H1 (cell line): ENCODE measurements around the gene TAS2R46. TPM values are rescaled to one million over a fixed set of nuclear protein-coding genes. Genes with fewer than 3 reads are reported as not detected.

Experiments
- CTCF ChIA-PET: fragments of 300-600 bp; sonication (Branson Sonifier 250); formaldehyde crosslinking; loops from one replicate; lab custom pipeline; 2021; ENCODE audit not compliant: partially characterized antibody; lab: Charles Lee
- POLR2A ChIA-PET: fragments of 300-600 bp; sonication (Branson Sonifier 250); formaldehyde crosslinking; loops from one replicate; lab custom pipeline; 2021; ENCODE audit warnings: inconsistent platforms; ENCODE audit not compliant: partially characterized antibody; lab: Charles Lee
- DNase-seq, 2 experiments: peaks; one replicate each; pipeline versions ENCODE4 v3.0.0 to v3.0.0-alpha.2; 2010 to 2022; ENCODE audit warnings: low spot score in 2 of 2, low read depth in 1 of 2, mixed read lengths in 1 of 2
- FAIRE-seq: peaks from 2 replicates; lab custom pipeline; 2011; peaks lifted over from hg19 to GRCh38; lab: Jason Lieb, UNC
- H2AFZ ChIP-seq: 2 replicates; pipeline ENCODE4 v1.8.1; 2012; ENCODE audit warnings: low read length, inconsistent platforms
- H2AK5ac ChIP-seq: 2 replicates; pipeline ENCODE4 v1.6.1; 2013; ENCODE audit warnings: low read depth, low read length
- H2BK120ac ChIP-seq: replicated peaks from 2 replicates; pipeline ENCODE3; 2013; ENCODE audit warnings: low read depth, low read length, inconsistent platforms
- H2BK12ac ChIP-seq: 2 replicates; pipeline ENCODE4 v1.6.1; 2013; ENCODE audit warnings: low read depth, low read length
- H2BK15ac ChIP-seq: 2 replicates; pipeline ENCODE4 v1.6.1; 2013; ENCODE audit warnings: low read length
- H2BK20ac ChIP-seq: 2 replicates; pipeline ENCODE4 v1.6.1; 2013; ENCODE audit warnings: low read length
- H2BK5ac ChIP-seq: 2 replicates; pipeline ENCODE4 v1.6.1; 2013; ENCODE audit warnings: low read depth, low read length
- H3K14ac ChIP-seq: 2 replicates; pipeline ENCODE4 v1.6.1; 2013; ENCODE audit warnings: inconsistent platforms; ENCODE audit not compliant: insufficient read length
- H3K18ac ChIP-seq: 2 replicates; pipeline ENCODE4 v1.6.1; 2013; ENCODE audit warnings: low read length; ENCODE audit errors: extremely low read depth
- H3K23ac ChIP-seq: 2 replicates; pipeline ENCODE4 v1.6.1; 2013; ENCODE audit warnings: inconsistent platforms; ENCODE audit not compliant: insufficient read length
- H3K23me2 ChIP-seq: 2 replicates; pipeline ENCODE4 v1.6.1; 2013; ENCODE audit warnings: low read depth, low read length
- H3K27ac ChIP-seq: 2 replicates; pipeline ENCODE4 v1.6.1; 2011; ENCODE audit warnings: low read depth, low read length, inconsistent platforms
- H3K27me3 ChIP-seq, 4 experiments: replicated peaks in 1 of 4; 1 replicate in 1 of 4; 2 replicates in 3 of 4; pipeline versions ENCODE4 v1.6.1 to v1.8.1; 2011 to 2013; ENCODE audit warnings: low read length in 3 of 4, mild to moderate bottlenecking in 3 of 4, inconsistent platforms in 2 of 4, mixed read lengths in 2 of 4, moderate library complexity in 1 of 4; ENCODE audit not compliant: control insufficient read depth in 3 of 4, insufficient read depth in 3 of 4; ENCODE audit errors: extremely low read depth in 1 of 4
- H3K36me3 ChIP-seq, 4 experiments: 2 replicates each; pipeline versions ENCODE4 v1.6.1 to v1.8.1; 2011 to 2013; ENCODE audit warnings: mild to moderate bottlenecking in 4 of 4, low read length in 3 of 4, moderate library complexity in 2 of 4, control low read depth in 1 of 4, inconsistent platforms in 1 of 4; ENCODE audit not compliant: insufficient read depth in 4 of 4, control insufficient read depth in 2 of 4
- H3K4ac ChIP-seq: replicated peaks from 2 replicates; pipeline ENCODE3; 2013; ENCODE audit warnings: low read length, low read depth, mixed read lengths, inconsistent platforms; ENCODE audit not compliant: insufficient read length
- H3K4me1 ChIP-seq, 4 experiments: replicated peaks in 1 of 4; 1 replicate in 1 of 4; 2 replicates in 3 of 4; pipeline versions ENCODE4 v1.6.1 to v1.8.1; 2011 to 2013; ENCODE audit warnings: low read length in 3 of 4, inconsistent platforms in 2 of 4, mixed read lengths in 1 of 4; ENCODE audit not compliant: insufficient read depth in 4 of 4, control insufficient read depth in 3 of 4
- H3K4me2 ChIP-seq, 2 experiments: 2 replicates each; pipeline versions ENCODE4 v1.6.1 to v1.8.1; 2011 to 2013; ENCODE audit warnings: low read depth in 2 of 2, low read length in 2 of 2, control low read depth in 1 of 2, inconsistent platforms in 1 of 2, mild to moderate bottlenecking in 1 of 2; ENCODE audit not compliant: insufficient read depth in 1 of 2
- H3K4me3 ChIP-seq, 4 experiments: fragments of 200-600, 300-600 bp in 1 of 4; sonication (generic), shearing (Covaris generic), sonication (Bioruptor Twin) in 1 of 4; 2 replicates each; pipeline versions ENCODE4 v1.5.1 to v1.8.1; 2011 to 2016; ENCODE audit warnings: low read length in 4 of 4, low read depth in 3 of 4, control low read depth in 2 of 4, inconsistent platforms in 2 of 4, mild to moderate bottlenecking in 2 of 4, mixed read lengths in 1 of 4, moderate library complexity in 1 of 4; ENCODE audit not compliant: insufficient read depth in 2 of 4; ENCODE audit errors: extremely low read depth in 1 of 4
- H3K56ac ChIP-seq: replicated peaks from 2 replicates; pipeline ENCODE3; 2013; ENCODE audit warnings: low read depth, mild to moderate bottlenecking, mixed read lengths, low read length, inconsistent platforms; ENCODE audit not compliant: insufficient read length
- H3K79me1 ChIP-seq: 2 replicates; pipeline ENCODE4 v1.6.1; 2013; ENCODE audit warnings: low read depth, low read length, control low read depth
- H3K79me2 ChIP-seq, 2 experiments: 2 replicates each; pipeline versions ENCODE4 v1.6.1 to v1.8.1; 2012 to 2013; ENCODE audit warnings: low read length in 2 of 2, mild to moderate bottlenecking in 2 of 2, inconsistent platforms in 1 of 2; ENCODE audit not compliant: insufficient read depth in 2 of 2, control insufficient read depth in 1 of 2
- H3K9ac ChIP-seq, 4 experiments: replicated peaks in 1 of 4; 1 replicate in 1 of 4; 2 replicates in 3 of 4; pipeline versions ENCODE4 v1.6.1 to v1.8.1; 2011 to 2013; ENCODE audit warnings: low read depth in 3 of 4, low read length in 3 of 4, control low read depth in 2 of 4, mild to moderate bottlenecking in 2 of 4, moderate library complexity in 2 of 4, inconsistent platforms in 1 of 4; ENCODE audit errors: extremely low read depth in 1 of 4
- H3K9me3 ChIP-seq, 2 experiments: 2 replicates each; pipeline versions ENCODE4 v1.6.1 to v1.8.1; 2012 to 2013; ENCODE audit warnings: mild to moderate bottlenecking in 2 of 2, moderate library complexity in 2 of 2, control low read depth in 1 of 2, inconsistent platforms in 1 of 2, low read depth in 1 of 2, low read length in 1 of 2, mixed read lengths in 1 of 2; ENCODE audit not compliant: insufficient read depth in 2 of 2
- H4K20me1 ChIP-seq, 2 experiments: replicated peaks in 1 of 2; 2 replicates each; pipeline versions ENCODE3 to v1.8.1; 2011 to 2013; ENCODE audit warnings: inconsistent platforms in 2 of 2, low read length in 2 of 2, mild to moderate bottlenecking in 1 of 2; ENCODE audit not compliant: insufficient read depth in 2 of 2, control insufficient read depth in 1 of 2
- H4K5ac ChIP-seq: 2 replicates; pipeline ENCODE4 v1.6.1; 2013; ENCODE audit warnings: low read length, low read depth, mixed read lengths, inconsistent platforms; ENCODE audit not compliant: insufficient read length
- H4K8ac ChIP-seq: 2 replicates; pipeline ENCODE4 v1.8.0; 2013; ENCODE audit warnings: mild to moderate bottlenecking, moderate library complexity, low read length, inconsistent platforms; ENCODE audit not compliant: insufficient read depth; ENCODE audit errors: extremely low read depth
- H4K91ac ChIP-seq: replicated peaks from 2 replicates; pipeline ENCODE3; 2013; ENCODE audit warnings: low read length, mixed read lengths, inconsistent platforms; ENCODE audit not compliant: insufficient read length
- RAD21 ChIP-seq, 2 experiments: IDR thresholded peaks in 1 of 2; conservative IDR thresholded peaks in 1 of 2; 2 replicates each; pipeline ENCODE4 v1.6.1; 2011; ENCODE audit warnings: low read depth in 2 of 2, low read length in 2 of 2, improper control_type of control experiment in 1 of 2, inconsistent platforms in 1 of 2, mild to moderate bottlenecking in 1 of 2, moderate library complexity in 1 of 2
- RNF2 ChIP-seq: fragments of 200-900, 300-1000 bp; sonication (generic); IDR thresholded peaks from 2 replicates; pipeline ENCODE4 v1.7.1; 2016; ENCODE audit warnings: borderline replicate concordance, low read depth, mild to moderate bottlenecking, antibody characterized with exemption, low read length; ENCODE audit not compliant: poor library complexity, severe bottlenecking; ENCODE audit errors: missing control alignments
- WGBS, 2 experiments: shearing (Covaris generic) in 1 of 2; methylation state at CpG; one replicate each; pipeline versions ENCODE4 v1.1.6 to v1.1.7; 2013 to 2015; ENCODE audit warnings: low lambda C conversion rate in 2 of 2, mixed read lengths in 2 of 2, inconsistent platforms in 1 of 2, low coverage in 1 of 2, missing lambda C conversion rate in 1 of 2; ENCODE audit not compliant: insufficient replicate concordance in 2 of 2, insufficient coverage in 1 of 2, insufficient read length in 1 of 2; ENCODE audit errors: extremely low coverage in 1 of 2, missing lambda C conversion rate in 1 of 2; 5-methylcytosine and 5-hydroxymethylcytosine counted together
- polyA plus RNA-seq, 7 experiments: library from polyadenylated mRNA; depleted of rRNA in 3 of 7; stranded (reverse) in 5 of 7; unstranded in 2 of 7; fragments of >200 nt in 5 of 7; fragments of 200-250 nt in 2 of 7; gene quantifications; 1 replicate in 5 of 7; 2 replicates in 1 of 7; 4 replicates in 1 of 7; pipeline versions ENCODE4 v1.2.1 to v1.2.3, GENCODE V29; 2011 to 2013; ENCODE audit warnings: missing spikeins in 2 of 7, mixed read lengths in 2 of 7
- total RNA-seq: library from RNA; stranded (reverse); fragmentation: NEBNext Ultra II Directional; extraction: Animal tissue kit (Norgen Biotek cat#: 25700); gene quantifications from 2 replicates; pipeline ENCODE4 v1.2.1, GENCODE V29; 2021
- TF ChIP-seq, protein P1 (sequence below), 3 experiments: IDR thresholded peaks; 1 replicate in 2 of 3; 2 replicates in 1 of 3; pipeline versions ENCODE4 v1.5.1 to v1.6.1; 2011; ENCODE audit warnings: low read length in 3 of 3, mild to moderate bottlenecking in 3 of 3, inconsistent platforms in 2 of 3, low read depth in 1 of 3, moderate library complexity in 1 of 3; ENCODE audit not compliant: insufficient read depth in 1 of 3; ENCODE audit errors: control extremely low read depth in 1 of 3

Gene TAS2R46
- total and polyA plus RNA-seq, 2 of the 8 experiments (the other 6 are each of a cell fraction or from before 2014, with no cell fraction given): 0.14 TPM; not detected in 1

DNA sequence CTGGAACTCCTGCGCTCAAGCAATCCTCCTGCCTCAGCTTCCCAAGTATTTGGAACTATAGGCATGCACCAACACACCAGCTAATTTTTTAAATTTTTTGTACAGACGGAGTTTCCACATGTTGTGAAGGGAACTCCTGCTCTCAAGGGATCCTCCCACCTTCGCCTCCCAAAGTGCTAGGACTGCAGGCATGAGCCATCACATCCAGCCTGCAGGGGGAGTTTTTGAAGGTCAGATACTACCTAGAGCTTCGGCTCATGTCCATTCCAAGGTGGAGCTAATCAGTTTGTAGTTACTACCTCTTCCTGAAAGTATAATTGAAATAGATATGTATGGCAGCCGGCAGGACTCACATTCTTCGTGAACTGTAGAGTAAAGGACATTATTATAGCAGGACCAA is 36.0 kb downstream of the TAS2R46 start:
- Histone ChIP-seq H4K20me1 (peaks cover 0 to 2% of the 10 kb centered on the region in 2 experiments), H2BK12ac (no peak overlapping the region), H4K91ac (no peak overlapping the region), H3K4me1 (no peaks in the 10 kb centered on the region), H3K27ac (no peak overlapping the region), H3K23ac (no peak overlapping the region), H2BK5ac (no peak overlapping the region), H3K79me1 (no peaks in the 10 kb centered on the region), H3K4ac (no peak overlapping the region), H2AFZ (no peak overlapping the region), H3K9ac (no peak overlapping the region), H2BK15ac (no peak overlapping the region), H4K5ac (no peak overlapping the region), H2AK5ac (no peak overlapping the region), H3K56ac (no peak overlapping the region), H3K36me3 (no peaks in the 10 kb centered on the region), H3K4me2 (no peak overlapping the region), H3K14ac (no peak overlapping the region), H4K8ac (no peak overlapping the region), H3K9me3 (no peaks in the 10 kb centered on the region), H3K18ac (no peak overlapping the region), H2BK20ac (no peak overlapping the region), H2BK120ac (no peak overlapping the region), H3K4me3 (no peak overlapping the region), H3K27me3 (peaks cover 0 to 2% (median 0%) of the 10 kb centered on the region in 4 experiments; a peak in 1 of 7 replicates), H3K23me2 (no peaks in the 10 kb centered on the region), H3K79me2 (no peaks in the 10 kb centered on the region)
- FAIRE-seq (peak; percentile 19), DNase-seq (peak; percentile 27 to 64)
- WGBS, 2 experiments: 79% methylated on average over 6 of the region's 6 CpGs; no CpG with 5 or more reads in 1 of the 2 experiments
- ChIA-PET CTCF (interaction anchor here (0.7 to 2.3 kb wide), 17 partner anchors 9 to 723 kb away, joined by 3 to 10 read pairs (median 4); partner anchors contain the start of gene TAS2R20), POLR2A (interaction anchor here (1.7 kb wide), 1 partner anchor 145 kb away, joined by 7 read pairs; the partner anchor contains the start of gene SMIM10L1)
- TF ChIP-seq RAD21 (IDR thresholded peaks at IDR 0.05 in 1 of 2, conservative IDR thresholded peaks at IDR 0.05 in 1 of 2; ENCODE audit: low read depth in 2 of 2, low read length in 2 of 2) (peak; percentile 35 to 57; a peak in 3 of 4 replicates), RNF2 (no peak)
- TF ChIP-seq, protein P1, sequence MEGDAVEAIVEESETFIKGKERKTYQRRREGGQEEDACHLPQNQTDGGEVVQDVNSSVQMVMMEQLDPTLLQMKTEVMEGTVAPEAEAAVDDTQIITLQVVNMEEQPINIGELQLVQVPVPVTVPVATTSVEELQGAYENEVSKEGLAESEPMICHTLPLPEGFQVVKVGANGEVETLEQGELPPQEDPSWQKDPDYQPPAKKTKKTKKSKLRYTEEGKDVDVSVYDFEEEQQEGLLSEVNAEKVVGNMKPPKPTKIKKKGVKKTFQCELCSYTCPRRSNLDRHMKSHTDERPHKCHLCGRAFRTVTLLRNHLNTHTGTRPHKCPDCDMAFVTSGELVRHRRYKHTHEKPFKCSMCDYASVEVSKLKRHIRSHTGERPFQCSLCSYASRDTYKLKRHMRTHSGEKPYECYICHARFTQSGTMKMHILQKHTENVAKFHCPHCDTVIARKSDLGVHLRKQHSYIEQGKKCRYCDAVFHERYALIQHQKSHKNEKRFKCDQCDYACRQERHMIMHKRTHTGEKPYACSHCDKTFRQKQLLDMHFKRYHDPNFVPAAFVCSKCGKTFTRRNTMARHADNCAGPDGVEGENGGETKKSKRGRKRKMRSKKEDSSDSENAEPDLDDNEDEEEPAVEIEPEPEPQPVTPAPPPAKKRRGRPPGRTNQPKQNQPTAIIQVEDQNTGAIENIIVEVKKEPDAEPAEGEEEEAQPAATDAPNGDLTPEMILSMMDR (IDR thresholded peaks at IDR 0.05; ENCODE audit: control extremely low read depth in 1 of 3, insufficient read depth in 1 of 3, low read depth in 1 of 3, low read length in 3 of 3): peak; percentile 44 to 78 (median 70)
